Uterine smooth muscle cell (primary cell): ENCODE results near the gene DCC. TPM values are rescaled to one million over a fixed set of nuclear protein-coding genes. Genes with fewer than 3 reads are reported as not detected.

ENCODE experiments used
- total RNA-seq: library from RNA; depleted of rRNA; stranded (reverse); fragments of >200 nt; gene quantifications from 2 replicates; pipeline ENCODE4 v1.2.3, GENCODE V29; 2014

The DCC gene
- total RNA-seq: 2.3 and 5.1 TPM in 2 replicates

GRCh38 chr18:52339891-52340371 is at the start of gene DCC:
TSS of gene DCC (plus strand) at chr18:52340197. CDS start at chr18:52340788, 591 bp downstream.

